ENCODE measurements around the gene SH3RF3. TPM values are rescaled to one million over a fixed set of nuclear protein-coding genes. Genes with fewer than 3 reads are reported as not detected.

Gene SH3RF3
- total RNA-seq, 1 experiment from 2014 or later: not detected

DNA sequence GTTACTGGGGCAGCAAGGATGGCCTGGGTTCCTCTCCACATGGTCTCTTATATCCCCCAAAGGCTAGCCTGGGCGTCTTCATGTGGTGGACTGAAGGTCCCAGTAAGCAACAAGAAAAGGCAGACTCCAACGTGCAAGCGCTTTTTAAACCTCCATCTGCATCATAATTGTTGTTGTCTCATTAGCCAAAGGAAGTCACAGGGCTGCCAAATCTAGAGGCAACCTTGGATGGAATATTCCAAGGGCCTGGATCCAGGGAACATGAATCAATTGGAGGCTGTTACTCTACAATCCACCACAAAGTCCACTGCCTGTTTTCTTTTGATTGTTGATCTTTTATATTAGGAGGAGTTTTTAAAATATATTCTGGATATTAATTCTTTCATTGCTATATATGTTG is 118.8 kb downstream of the SH3RF3 start:
- no peak overlapping the region for H3K27ac ChIP-seq (ENCODE audit: low read depth, low read length)
- no peak overlapping the region for H3K4me2 ChIP-seq (ENCODE audit: low read length)
- no peak overlapping the region for H2AFZ ChIP-seq (ENCODE audit: low read depth, low read length, poor library complexity, severe bottlenecking)
- H3K4me1 ChIP-seq (ENCODE audit: control insufficient read depth in 1 of 2, insufficient read depth in 2 of 2, low read length in 2 of 2): peaks cover 0 to 3% of the 10 kb centered on the region in 2 experiments; a peak in 1 of 4 replicates
- no peak overlapping the region for H3K9ac ChIP-seq (ENCODE audit: low read length)
- TF ChIP-seq CBX3 (IDR thresholded peaks at IDR 0.05; ENCODE audit: low read depth): no peak
- 0 out of 2 replicates have a peak, but pooled peaks cover 5% of the 10 kb centered on the region for H3K27me3 ChIP-seq (ENCODE audit: insufficient read depth, low read length)
- POLR2A ChIA-PET: no interaction called here
- no peaks in the 10 kb centered on the region for H4K20me1 ChIP-seq (ENCODE audit: insufficient read depth)
- intact Hi-C loops (cut with micrococcal nuclease): no loop called here
- CTCF ChIA-PET: no interaction called here
- no peaks in the 10 kb centered on the region for H3K9me3 ChIP-seq (ENCODE audit: control insufficient read depth in 1 of 2, insufficient read depth in 1 of 2, low read depth in 1 of 2, low read length in 2 of 2)
- no peaks in the 10 kb centered on the region for H3K9me2 ChIP-seq (ENCODE audit: insufficient read depth)
- ATAC-seq (no peak), DNase-seq (ENCODE audit: low read depth, low spot score) (no peak)
- no peaks in the 10 kb centered on the region for H3K36me3 ChIP-seq (ENCODE audit: control insufficient read depth in 1 of 2, insufficient read depth in 2 of 2, low read length in 2 of 2)
- RAD21 ChIA-PET (ENCODE audit: low non-redundant PET in 1 of 2, low total read pairs in 2 of 2, uncharacterized antibody in 2 of 2, unreplicated experiment in 2 of 2): no interaction called here
- H3K79me2 ChIP-seq (ENCODE audit: insufficient read depth, low read length): no peaks in the 10 kb centered on the region
- no peak overlapping the region for H3K4me3 ChIP-seq (replicated peaks in 1 of 2; ENCODE audit: low read depth in 1 of 2, low read length in 2 of 2)
- no TSS peak for BruUV-seq (replicated peaks)

GRCh38 chr2:109248590-109248989 is 119.6 kb downstream of the SH3RF3 start:
- H3K4me3 ChIP-seq (replicated peaks in 1 of 2; ENCODE audit: low read depth in 1 of 2, low read length in 2 of 2): no peak overlapping the region
- H3K27ac ChIP-seq (ENCODE audit: low read depth, low read length): no peak overlapping the region
- no peaks in the 10 kb centered on the region for H4K20me1 ChIP-seq (ENCODE audit: insufficient read depth)
- POLR2A ChIA-PET: no interaction called here
- CTCF ChIA-PET: no interaction called here
- no peaks in the 10 kb centered on the region for H3K36me3 ChIP-seq (ENCODE audit: control insufficient read depth in 1 of 2, insufficient read depth in 2 of 2, low read length in 2 of 2)
- no TSS peak for BruUV-seq (replicated peaks)
- ATAC-seq (no peak), DNase-seq (ENCODE audit: low read depth, low spot score) (no peak)
- no peaks in the 10 kb centered on the region for H3K79me2 ChIP-seq (ENCODE audit: insufficient read depth, low read length)
- 0 out of 2 replicates have a peak, but pooled peaks cover 5% of the 10 kb centered on the region for H3K27me3 ChIP-seq (ENCODE audit: insufficient read depth, low read length)
- no peaks in the 10 kb centered on the region for H3K9me2 ChIP-seq (ENCODE audit: insufficient read depth)
- no peaks in the 10 kb centered on the region for H3K4me1 ChIP-seq (ENCODE audit: control insufficient read depth in 1 of 2, insufficient read depth in 2 of 2, low read length in 2 of 2)
- intact Hi-C loops (cut with micrococcal nuclease): no loop called here
- RAD21 ChIA-PET (ENCODE audit: low non-redundant PET in 1 of 2, low total read pairs in 2 of 2, uncharacterized antibody in 2 of 2, unreplicated experiment in 2 of 2): no interaction called here
- no peak overlapping the region for H2AFZ ChIP-seq (ENCODE audit: low read depth, low read length, poor library complexity, severe bottlenecking)
- no peak overlapping the region for H3K4me2 ChIP-seq (ENCODE audit: low read length)
- no peak overlapping the region for H3K9ac ChIP-seq (ENCODE audit: low read length)
- no peaks in the 10 kb centered on the region for H3K9me3 ChIP-seq (ENCODE audit: control insufficient read depth in 1 of 2, insufficient read depth in 1 of 2, low read depth in 1 of 2, low read length in 2 of 2)
- TF ChIP-seq SP1 (IDR thresholded peaks at IDR 0.05; ENCODE audit: low read depth) (no peak), ZBTB33 (IDR thresholded peaks at IDR 0.05; ENCODE audit: extremely low read depth, insufficient replicate concordance, low read length) (no peak), EGR1 (IDR thresholded peaks at IDR 0.05; ENCODE audit: low read depth) (no peak), SIN3A (IDR thresholded peaks at IDR 0.05; ENCODE audit: low read depth) (no peak), YY1 (IDR thresholded peaks at IDR 0.05; ENCODE audit: extremely low read depth, insufficient replicate concordance, low read depth, low read length) (no peak), POLR2A (IDR thresholded peaks at IDR 0.05; ENCODE audit: borderline replicate concordance, extremely low read depth, insufficient read depth, insufficient read length) (no peak), CEBPB (IDR thresholded peaks at IDR 0.05; ENCODE audit: low read depth) (no peak), EZH2phosphoT487 (IDR thresholded peaks at IDR 0.05; ENCODE audit: borderline replicate concordance) (no peak), EZH2 (IDR thresholded peaks at IDR 0.05) (no peak), ZNF274 (IDR thresholded peaks at IDR 0.05; ENCODE audit: low read depth, low read length) (no peak), RAD21 (IDR thresholded peaks at IDR 0.05; ENCODE audit: low read depth) (no peak), ELF1 (IDR thresholded peaks at IDR 0.05; ENCODE audit: borderline replicate concordance, low read depth) (no peak), FOSL1 (IDR thresholded peaks at IDR 0.05; ENCODE audit: low read depth) (no peak), JUND (IDR thresholded peaks at IDR 0.05) (no peak)
- TF ChIP-seq, protein P1, sequence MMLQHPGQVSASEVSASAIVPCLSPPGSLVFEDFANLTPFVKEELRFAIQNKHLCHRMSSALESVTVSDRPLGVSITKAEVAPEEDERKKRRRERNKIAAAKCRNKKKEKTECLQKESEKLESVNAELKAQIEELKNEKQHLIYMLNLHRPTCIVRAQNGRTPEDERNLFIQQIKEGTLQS (IDR thresholded peaks at IDR 0.05): no peak
- TF ChIP-seq, protein P2, sequence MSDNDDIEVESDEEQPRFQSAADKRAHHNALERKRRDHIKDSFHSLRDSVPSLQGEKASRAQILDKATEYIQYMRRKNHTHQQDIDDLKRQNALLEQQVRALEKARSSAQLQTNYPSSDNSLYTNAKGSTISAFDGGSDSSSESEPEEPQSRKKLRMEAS (IDR thresholded peaks at IDR 0.05): no peak
- TF ChIP-seq, protein P3, sequence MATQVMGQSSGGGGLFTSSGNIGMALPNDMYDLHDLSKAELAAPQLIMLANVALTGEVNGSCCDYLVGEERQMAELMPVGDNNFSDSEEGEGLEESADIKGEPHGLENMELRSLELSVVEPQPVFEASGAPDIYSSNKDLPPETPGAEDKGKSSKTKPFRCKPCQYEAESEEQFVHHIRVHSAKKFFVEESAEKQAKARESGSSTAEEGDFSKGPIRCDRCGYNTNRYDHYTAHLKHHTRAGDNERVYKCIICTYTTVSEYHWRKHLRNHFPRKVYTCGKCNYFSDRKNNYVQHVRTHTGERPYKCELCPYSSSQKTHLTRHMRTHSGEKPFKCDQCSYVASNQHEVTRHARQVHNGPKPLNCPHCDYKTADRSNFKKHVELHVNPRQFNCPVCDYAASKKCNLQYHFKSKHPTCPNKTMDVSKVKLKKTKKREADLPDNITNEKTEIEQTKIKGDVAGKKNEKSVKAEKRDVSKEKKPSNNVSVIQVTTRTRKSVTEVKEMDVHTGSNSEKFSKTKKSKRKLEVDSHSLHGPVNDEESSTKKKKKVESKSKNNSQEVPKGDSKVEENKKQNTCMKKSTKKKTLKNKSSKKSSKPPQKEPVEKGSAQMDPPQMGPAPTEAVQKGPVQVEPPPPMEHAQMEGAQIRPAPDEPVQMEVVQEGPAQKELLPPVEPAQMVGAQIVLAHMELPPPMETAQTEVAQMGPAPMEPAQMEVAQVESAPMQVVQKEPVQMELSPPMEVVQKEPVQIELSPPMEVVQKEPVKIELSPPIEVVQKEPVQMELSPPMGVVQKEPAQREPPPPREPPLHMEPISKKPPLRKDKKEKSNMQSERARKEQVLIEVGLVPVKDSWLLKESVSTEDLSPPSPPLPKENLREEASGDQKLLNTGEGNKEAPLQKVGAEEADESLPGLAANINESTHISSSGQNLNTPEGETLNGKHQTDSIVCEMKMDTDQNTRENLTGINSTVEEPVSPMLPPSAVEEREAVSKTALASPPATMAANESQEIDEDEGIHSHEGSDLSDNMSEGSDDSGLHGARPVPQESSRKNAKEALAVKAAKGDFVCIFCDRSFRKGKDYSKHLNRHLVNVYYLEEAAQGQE (IDR thresholded peaks at IDR 0.05; ENCODE audit: low read depth): no peak

Data from HCT116 (cell line).